HepG2 (cell line): ENCODE data around the gene ABCC10. TPM values are rescaled to one million over a fixed set of nuclear protein-coding genes. Genes with fewer than 3 reads are reported as not detected.

Source experiments
- DNMT3B ChIP-seq: conservative IDR thresholded peaks from 2 replicates; pipeline ENCODE4 v1.6.1; 2016; ENCODE audit warnings: missing biosample characterization, control low read depth
- FLYWCH1 ChIP-seq: sonication (generic); formaldehyde crosslinking; IDR thresholded peaks from 2 replicates; pipeline ENCODE4 v1.8.1; 2023; ENCODE audit warnings: mild to moderate bottlenecking, missing genetic modification reagents
- HES4 ChIP-seq: sonication (generic); formaldehyde crosslinking; IDR thresholded peaks from 2 replicates; pipeline ENCODE4 v1.9.0; 2021; ENCODE audit warnings: mild to moderate bottlenecking, missing genetic modification reagents, borderline replicate concordance
- NFE2L1 ChIP-seq: sonication (generic); formaldehyde crosslinking; IDR thresholded peaks from 2 replicates; pipeline ENCODE4 v1.4.0; 2020; ENCODE audit warnings: missing genetic modification reagents, mild to moderate bottlenecking, borderline replicate concordance
- RXRB ChIP-seq: IDR thresholded peaks from 2 replicates; pipeline ENCODE4 v1.6.1; 2016; ENCODE audit warnings: borderline replicate concordance, missing genetic modification reagents, missing compliant biosample characterization
- SATB2 ChIP-seq: sonication (generic); formaldehyde crosslinking; IDR thresholded peaks from 2 replicates; pipeline ENCODE4 v1.5.0; 2020; ENCODE audit warnings: missing genetic modification reagents
- SUZ12 ChIP-seq: fragments of 150-350 bp; IDR thresholded peaks from 2 replicates; pipeline ENCODE4 v1.6.1; 2014; ENCODE audit warnings: low read depth, low read length
- SYNCRIP ChIP-seq: fragments of 200-400 bp; formaldehyde crosslinking; IDR thresholded peaks from 2 replicates; pipeline ENCODE4 v1.6.1; 2018; ENCODE audit warnings: mild to moderate bottlenecking, low read depth, low read length; ENCODE audit not compliant: insufficient read depth
- ZFP1 ChIP-seq: IDR thresholded peaks from 2 replicates; pipeline ENCODE4 v1.6.1; 2016
- ZMYM3 ChIP-seq: sonication (generic); formaldehyde crosslinking; IDR thresholded peaks from 2 replicates; pipeline ENCODE4 v1.5.1; 2020; ENCODE audit warnings: mild to moderate bottlenecking, missing genetic modification reagents
- ZNF670 ChIP-seq: sonication (generic); formaldehyde crosslinking; IDR thresholded peaks from 2 replicates; pipeline ENCODE4 v1.8.0; 2022; ENCODE audit warnings: mild to moderate bottlenecking, missing genetic modification reagents, borderline replicate concordance
- ZNF775 ChIP-seq: sonication (generic); formaldehyde crosslinking; IDR thresholded peaks from 2 replicates; pipeline ENCODE4 v1.4.0; 2020; ENCODE audit warnings: missing genetic modification reagents, mild to moderate bottlenecking, moderate library complexity, borderline replicate concordance
- ZNF891 ChIP-seq: sonication (generic); formaldehyde crosslinking; IDR thresholded peaks from 2 replicates; pipeline ENCODE4 v1.5.0; 2020; ENCODE audit warnings: mild to moderate bottlenecking, missing genetic modification reagents
- ZZZ3 ChIP-seq: sonication (generic); formaldehyde crosslinking; IDR thresholded peaks from 2 replicates; pipeline ENCODE4 v1.4.0; 2020; ENCODE audit warnings: missing genetic modification reagents, mild to moderate bottlenecking, borderline replicate concordance
- polyA plus RNA-seq, 8 experiments: library from polyadenylated mRNA; depleted of rRNA in 3 of 8; stranded (reverse) in 7 of 8; unstranded in 1 of 8; fragments of >200 nt; fragmentation: Illumina TruSeq in 4 of 8; extraction: Trizol in 4 of 8; gene quantifications; 2 replicates each; pipeline versions ENCODE4 v1.2.1 to v1.2.3, GENCODE V29; 2011 to 2016; ENCODE audit warnings: low read depth in 4 of 8, missing spikeins in 1 of 8, mixed read lengths in 1 of 8; ENCODE audit not compliant: insufficient read depth in 1 of 8
- total RNA-seq, 5 experiments: library from RNA; depleted of rRNA; stranded (reverse); fragments of >200 nt; fragmentation: Illumina TruSeq; extraction: Trizol; gene quantifications; 2 replicates each; pipeline ENCODE4 v1.2.3, GENCODE V29; 2016; ENCODE audit warnings: low read depth in 1 of 5
- TF ChIP-seq, protein P1 (sequence below): sonication (generic); formaldehyde crosslinking; IDR thresholded peaks from 2 replicates; pipeline ENCODE4 v1.5.0; 2020; ENCODE audit warnings: missing genetic modification reagents, mild to moderate bottlenecking, borderline replicate concordance
- TF ChIP-seq, protein P2 (sequence below): sonication (generic); formaldehyde crosslinking; IDR thresholded peaks from 2 replicates; pipeline ENCODE4 v1.5.0; 2020; ENCODE audit warnings: missing genetic modification reagents
- TF ChIP-seq, protein P3 (sequence below): sonication (generic); formaldehyde crosslinking; IDR thresholded peaks from 2 replicates; pipeline ENCODE4 v1.5.0; 2020; ENCODE audit warnings: mild to moderate bottlenecking, missing genetic modification reagents, borderline replicate concordance

Gene ABCC10
- total and polyA plus RNA-seq, 2 of the 13 experiments (the other 11 are each of a cell fraction or from before 2014, with no cell fraction given) = 16.0 to 24.3 TPM

DNA sequence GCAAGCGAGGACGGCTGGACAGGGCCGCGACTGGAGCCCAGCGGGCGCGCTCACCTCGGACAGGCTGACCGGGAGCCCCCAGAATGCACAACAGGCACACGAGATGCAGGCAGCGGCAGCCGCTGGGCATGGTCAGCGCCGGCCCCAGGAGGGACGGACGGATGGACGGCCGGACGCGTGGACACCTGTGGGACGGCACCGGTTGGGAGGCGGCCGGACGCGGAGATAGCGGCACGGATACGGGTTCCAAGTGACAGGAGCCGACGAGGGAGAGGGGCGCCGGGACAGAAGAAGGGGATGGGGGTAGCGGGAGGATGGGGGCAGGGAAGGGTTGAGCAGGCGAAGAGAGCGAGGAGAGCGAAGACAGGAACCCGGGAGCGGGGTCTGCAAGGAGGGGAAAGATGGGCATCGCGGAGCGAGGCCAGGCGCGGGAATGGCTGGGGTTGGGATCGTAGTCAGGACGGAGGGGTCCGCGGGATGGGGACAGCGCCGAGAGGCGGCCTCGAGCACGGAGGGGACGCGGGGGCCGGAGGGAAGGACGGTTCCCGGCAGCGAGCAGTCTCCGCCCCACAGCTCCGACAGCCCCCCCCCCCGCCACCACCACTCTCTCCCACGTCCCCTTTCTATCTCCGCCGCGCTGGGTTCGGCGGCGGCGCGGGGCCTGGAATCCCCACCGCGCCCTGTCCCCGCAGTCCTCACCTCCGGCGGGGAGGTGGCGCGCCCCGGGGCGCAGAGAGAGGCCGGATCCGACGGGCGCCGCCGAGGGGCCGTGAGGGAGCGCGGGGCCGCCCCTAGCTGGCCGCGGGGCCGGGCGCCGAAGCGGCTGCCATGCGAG lies 27.6 kb downstream of the ABCC10 start (continued):
- TF ChIP-seq, protein P1, sequence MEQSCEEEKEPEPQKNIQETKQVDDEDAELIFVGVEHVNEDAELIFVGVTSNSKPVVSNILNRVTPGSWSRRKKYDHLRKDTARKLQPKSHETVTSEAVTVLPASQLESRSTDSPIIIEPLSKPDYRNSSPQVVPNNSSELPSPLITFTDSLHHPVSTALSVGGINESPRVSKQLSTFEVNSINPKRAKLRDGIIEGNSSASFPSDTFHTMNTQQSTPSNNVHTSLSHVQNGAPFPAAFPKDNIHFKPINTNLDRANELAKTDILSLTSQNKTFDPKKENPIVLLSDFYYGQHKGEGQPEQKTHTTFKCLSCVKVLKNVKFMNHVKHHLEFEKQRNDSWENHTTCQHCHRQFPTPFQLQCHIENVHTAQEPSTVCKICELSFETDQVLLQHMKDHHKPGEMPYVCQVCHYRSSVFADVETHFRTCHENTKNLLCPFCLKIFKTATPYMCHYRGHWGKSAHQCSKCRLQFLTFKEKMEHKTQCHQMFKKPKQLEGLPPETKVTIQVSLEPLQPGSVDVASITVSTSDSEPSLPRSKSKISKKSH = no peak
- TF ChIP-seq FLYWCH1 (CRISPR knock-in tag) (no peak), DNMT3B (CRISPR knock-in tag) (no peak; the same call in 1 of the 2 replicates), ZFP1 (CRISPR knock-in tag) (no peak), ZMYM3 (CRISPR knock-in tag) (no peak; the same call in 1 of the 2 replicates), SUZ12 (no peak), NFE2L1 (CRISPR knock-in tag) (no peak), ZNF891 (no peak), ZNF670 (no peak), RXRB (peak; percentile 72; the same call in 1 of the 2 replicates), SATB2 (no peak), ZZZ3 (CRISPR knock-in tag) (no peak), HES4 (CRISPR knock-in tag) (peak; percentile 62; the same call in 1 of the 2 replicates), ZNF775 (no peak), SYNCRIP (no peak)
- TF ChIP-seq, protein P2, sequence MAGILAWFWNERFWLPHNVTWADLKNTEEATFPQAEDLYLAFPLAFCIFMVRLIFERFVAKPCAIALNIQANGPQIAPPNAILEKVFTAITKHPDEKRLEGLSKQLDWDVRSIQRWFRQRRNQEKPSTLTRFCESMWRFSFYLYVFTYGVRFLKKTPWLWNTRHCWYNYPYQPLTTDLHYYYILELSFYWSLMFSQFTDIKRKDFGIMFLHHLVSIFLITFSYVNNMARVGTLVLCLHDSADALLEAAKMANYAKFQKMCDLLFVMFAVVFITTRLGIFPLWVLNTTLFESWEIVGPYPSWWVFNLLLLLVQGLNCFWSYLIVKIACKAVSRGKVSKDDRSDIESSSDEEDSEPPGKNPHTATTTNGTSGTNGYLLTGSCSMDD (CRISPR knock-in tag) = no peak
- TF ChIP-seq, protein P3, sequence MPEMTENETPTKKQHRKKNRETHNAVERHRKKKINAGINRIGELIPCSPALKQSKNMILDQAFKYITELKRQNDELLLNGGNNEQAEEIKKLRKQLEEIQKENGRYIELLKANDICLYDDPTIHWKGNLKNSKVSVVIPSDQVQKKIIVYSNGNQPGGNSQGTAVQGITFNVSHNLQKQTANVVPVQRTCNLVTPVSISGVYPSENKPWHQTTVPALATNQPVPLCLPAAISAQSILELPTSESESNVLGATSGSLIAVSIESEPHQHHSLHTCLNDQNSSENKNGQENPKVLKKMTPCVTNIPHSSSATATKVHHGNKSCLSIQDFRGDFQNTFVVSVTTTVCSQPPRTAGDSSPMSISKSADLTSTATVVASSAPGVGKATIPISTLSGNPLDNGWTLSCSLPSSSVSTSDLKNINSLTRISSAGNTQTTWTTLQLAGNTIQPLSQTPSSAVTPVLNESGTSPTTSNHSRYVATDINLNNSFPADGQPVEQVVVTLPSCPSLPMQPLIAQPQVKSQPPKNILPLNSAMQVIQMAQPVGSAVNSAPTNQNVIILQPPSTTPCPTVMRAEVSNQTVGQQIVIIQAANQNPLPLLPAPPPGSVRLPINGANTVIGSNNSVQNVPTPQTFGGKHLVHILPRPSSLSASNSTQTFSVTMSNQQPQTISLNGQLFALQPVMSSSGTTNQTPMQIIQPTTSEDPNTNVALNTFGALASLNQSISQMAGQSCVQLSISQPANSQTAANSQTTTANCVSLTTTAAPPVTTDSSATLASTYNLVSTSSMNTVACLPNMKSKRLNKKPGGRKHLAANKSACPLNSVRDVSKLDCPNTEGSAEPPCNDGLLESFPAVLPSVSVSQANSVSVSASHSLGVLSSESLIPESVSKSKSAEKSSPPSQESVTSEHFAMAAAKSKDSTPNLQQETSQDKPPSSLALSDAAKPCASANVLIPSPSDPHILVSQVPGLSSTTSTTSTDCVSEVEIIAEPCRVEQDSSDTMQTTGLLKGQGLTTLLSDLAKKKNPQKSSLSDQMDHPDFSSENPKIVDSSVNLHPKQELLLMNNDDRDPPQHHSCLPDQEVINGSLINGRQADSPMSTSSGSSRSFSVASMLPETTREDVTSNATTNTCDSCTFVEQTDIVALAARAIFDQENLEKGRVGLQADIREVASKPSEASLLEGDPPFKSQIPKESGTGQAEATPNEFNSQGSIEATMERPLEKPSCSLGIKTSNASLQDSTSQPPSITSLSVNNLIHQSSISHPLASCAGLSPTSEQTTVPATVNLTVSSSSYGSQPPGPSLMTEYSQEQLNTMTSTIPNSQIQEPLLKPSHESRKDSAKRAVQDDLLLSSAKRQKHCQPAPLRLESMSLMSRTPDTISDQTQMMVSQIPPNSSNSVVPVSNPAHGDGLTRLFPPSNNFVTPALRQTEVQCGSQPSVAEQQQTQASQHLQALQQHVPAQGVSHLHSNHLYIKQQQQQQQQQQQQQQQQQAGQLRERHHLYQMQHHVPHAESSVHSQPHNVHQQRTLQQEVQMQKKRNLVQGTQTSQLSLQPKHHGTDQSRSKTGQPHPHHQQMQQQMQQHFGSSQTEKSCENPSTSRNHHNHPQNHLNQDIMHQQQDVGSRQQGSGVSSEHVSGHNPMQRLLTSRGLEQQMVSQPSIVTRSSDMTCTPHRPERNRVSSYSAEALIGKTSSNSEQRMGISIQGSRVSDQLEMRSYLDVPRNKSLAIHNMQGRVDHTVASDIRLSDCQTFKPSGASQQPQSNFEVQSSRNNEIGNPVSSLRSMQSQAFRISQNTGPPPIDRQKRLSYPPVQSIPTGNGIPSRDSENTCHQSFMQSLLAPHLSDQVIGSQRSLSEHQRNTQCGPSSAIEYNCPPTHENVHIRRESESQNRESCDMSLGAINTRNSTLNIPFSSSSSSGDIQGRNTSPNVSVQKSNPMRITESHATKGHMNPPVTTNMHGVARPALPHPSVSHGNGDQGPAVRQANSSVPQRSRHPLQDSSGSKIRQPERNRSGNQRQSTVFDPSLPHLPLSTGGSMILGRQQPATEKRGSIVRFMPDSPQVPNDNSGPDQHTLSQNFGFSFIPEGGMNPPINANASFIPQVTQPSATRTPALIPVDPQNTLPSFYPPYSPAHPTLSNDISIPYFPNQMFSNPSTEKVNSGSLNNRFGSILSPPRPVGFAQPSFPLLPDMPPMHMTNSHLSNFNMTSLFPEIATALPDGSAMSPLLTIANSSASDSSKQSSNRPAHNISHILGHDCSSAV (CRISPR knock-in tag) = no peak
